Thoracic aorta (tissue), 2 donors: ENCODE data around the gene PSMB8. TPM values are rescaled to one million over a fixed set of nuclear protein-coding genes. Genes with fewer than 3 reads are reported as not detected.
"Not testable (repeated sequence)": the region's sequence is repeated elsewhere in the genome, so short reads cannot be mapped to it uniquely, and the experiment has no call there.

Source experiments
- ATAC-seq: fragments of 150-250 bp; one replicate; pipeline ENCODE4 v1.8.0; 2017; ENCODE audit warnings: low read depth; ENCODE audit not compliant: insufficient number of reproducible peaks, low FRiP score
- DNase-seq: peaks from one replicate; pipeline ENCODE4 v3.0.0-alpha.2; 2020; ENCODE audit warnings: low spot score
- H3K27ac ChIP-seq, 2 donors: fragments of 200-600 bp; sonication (generic); 1 replicate in 1 of 2; 2 replicates in 1 of 2; pipeline ENCODE4 v1.5.1; 2016; ENCODE audit warnings: mild to moderate bottlenecking in 2 of 2, moderate library complexity in 2 of 2
- H3K27me3 ChIP-seq: fragments of 200-600 bp; sonication (generic); replicated peaks from 2 replicates; pipeline ENCODE4 v1.6.0; 2016; ENCODE audit warnings: mild to moderate bottlenecking; ENCODE audit not compliant: insufficient read depth
- H3K36me3 ChIP-seq: fragments of 200-600 bp; sonication (generic); one replicate; pipeline ENCODE4 v1.5.1; 2016
- H3K4me1 ChIP-seq, 2 donors: fragments of 200-600 bp; sonication (generic); 1 replicate in 1 of 2; 2 replicates in 1 of 2; pipeline versions ENCODE4 v1.5.1 to v1.6.0; 2016; ENCODE audit warnings: low read depth in 2 of 2, mild to moderate bottlenecking in 1 of 2; ENCODE audit not compliant: control insufficient read depth in 1 of 2
- H3K4me3 ChIP-seq: fragments of 200-600 bp; sonication (generic); 2 replicates; pipeline ENCODE4 v1.5.1; 2016; ENCODE audit warnings: mild to moderate bottlenecking
- H3K9me3 ChIP-seq: fragments of 200-600 bp; sonication (generic); 2 replicates; pipeline ENCODE4 v1.5.1; 2016
- total RNA-seq, 2 donors: library from RNA; depleted of rRNA; stranded (reverse); fragments of >200 nt; gene quantifications; one replicate each; pipeline versions ENCODE4 v1.1.0 to v1.2.3, GENCODE V29; 2016
- TF ChIP-seq, protein P1 (sequence below): fragments of 200-600 bp; sonication (generic); IDR thresholded peaks from one replicate; pipeline ENCODE4 v1.5.1; 2019; ENCODE audit warnings: antibody characterized with exemption

Gene PSMB8
- total RNA-seq, 2 donors from 2014 or later, result 28.4 to 43.3 TPM

DNA sequence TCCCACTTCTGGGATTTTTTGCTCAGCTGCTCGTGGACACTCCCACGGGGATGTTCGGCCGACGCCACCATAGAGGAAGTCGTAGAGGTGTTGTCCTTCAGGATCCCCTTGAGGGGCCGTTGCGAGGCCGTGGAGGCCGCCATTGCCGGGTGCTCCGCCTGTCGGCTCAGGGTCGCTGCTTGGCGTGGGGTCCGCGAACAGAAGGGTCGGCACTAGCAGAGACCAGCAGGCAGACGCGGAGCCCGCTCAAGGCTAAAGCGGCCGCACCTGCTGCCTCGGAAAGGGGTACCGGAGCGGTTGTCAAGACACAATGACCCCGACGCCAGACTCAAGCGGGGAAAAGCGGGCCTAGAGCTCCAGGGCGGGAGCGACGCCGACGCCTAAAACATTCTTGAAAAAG lies 35.8 kb upstream of the PSMB8 start:
- no peak for ATAC-seq

DNA sequence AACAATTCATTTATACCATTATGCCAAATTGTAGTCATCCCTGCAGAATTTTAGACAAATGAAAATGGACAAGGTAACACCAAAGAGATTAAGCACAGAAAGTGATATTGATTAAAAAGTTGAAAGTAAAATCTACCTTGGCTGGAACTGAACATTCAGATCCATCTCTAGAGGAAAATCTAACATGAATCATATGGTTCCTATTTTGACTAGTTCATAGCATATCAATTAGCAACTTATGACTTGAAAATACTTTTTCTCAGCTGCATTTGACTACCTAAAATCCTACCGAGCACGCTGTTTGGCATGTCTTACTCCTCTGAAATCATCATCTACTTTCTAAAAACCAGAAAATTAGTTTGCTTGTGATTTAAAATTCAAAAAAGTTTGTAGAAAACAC lies 32.8 kb upstream of the PSMB8 start:
- Histone ChIP-seq H3K4me1 (no peaks in the 10 kb centered on the region), H3K27ac (no peak overlapping the region), H3K9me3 (no peaks in the 10 kb centered on the region), H3K27me3 (peaks cover 10% of the 10 kb centered on the region), H3K36me3 (no peaks in the 10 kb centered on the region), H3K4me3 (no peak overlapping the region)
- ATAC-seq (no peak), DNase-seq (no peak)
- TF ChIP-seq, protein P1, sequence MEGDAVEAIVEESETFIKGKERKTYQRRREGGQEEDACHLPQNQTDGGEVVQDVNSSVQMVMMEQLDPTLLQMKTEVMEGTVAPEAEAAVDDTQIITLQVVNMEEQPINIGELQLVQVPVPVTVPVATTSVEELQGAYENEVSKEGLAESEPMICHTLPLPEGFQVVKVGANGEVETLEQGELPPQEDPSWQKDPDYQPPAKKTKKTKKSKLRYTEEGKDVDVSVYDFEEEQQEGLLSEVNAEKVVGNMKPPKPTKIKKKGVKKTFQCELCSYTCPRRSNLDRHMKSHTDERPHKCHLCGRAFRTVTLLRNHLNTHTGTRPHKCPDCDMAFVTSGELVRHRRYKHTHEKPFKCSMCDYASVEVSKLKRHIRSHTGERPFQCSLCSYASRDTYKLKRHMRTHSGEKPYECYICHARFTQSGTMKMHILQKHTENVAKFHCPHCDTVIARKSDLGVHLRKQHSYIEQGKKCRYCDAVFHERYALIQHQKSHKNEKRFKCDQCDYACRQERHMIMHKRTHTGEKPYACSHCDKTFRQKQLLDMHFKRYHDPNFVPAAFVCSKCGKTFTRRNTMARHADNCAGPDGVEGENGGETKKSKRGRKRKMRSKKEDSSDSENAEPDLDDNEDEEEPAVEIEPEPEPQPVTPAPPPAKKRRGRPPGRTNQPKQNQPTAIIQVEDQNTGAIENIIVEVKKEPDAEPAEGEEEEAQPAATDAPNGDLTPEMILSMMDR, result no peak

More for the DNA sequence above, 35.8 kb upstream of the PSMB8 start:
- Histone ChIP-seq H3K27me3 (peaks cover 2% of the 10 kb centered on the region), H3K36me3 (no peaks in the 10 kb centered on the region), H3K4me1 (peaks cover 3 to 7% of the 10 kb centered on the region in 2 donors), H3K9me3 (no peaks in the 10 kb centered on the region), H3K27ac (no peak overlapping the region), H3K4me3 (no peak overlapping the region)
- DNase-seq, result no peak
- TF ChIP-seq, protein P1, result no peak

DNA sequence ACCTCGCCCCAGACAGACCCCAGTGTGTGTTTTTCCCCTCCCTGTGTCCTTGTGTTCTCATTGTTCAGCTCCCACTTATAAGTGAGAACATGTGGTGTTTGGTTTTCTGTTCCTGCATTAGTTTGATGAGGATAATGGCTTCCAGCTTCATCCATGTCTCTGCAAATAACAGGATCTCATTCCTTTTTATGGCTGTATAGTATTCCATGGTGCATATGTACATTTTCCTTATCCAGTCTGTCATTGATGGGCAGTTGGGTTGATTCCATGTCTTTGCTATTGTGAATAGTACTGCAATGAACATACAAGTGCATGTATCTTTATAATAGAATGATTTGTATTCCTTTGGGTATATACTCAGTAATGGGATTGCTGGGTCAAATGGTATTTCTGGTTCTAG lies 30.1 kb upstream of the PSMB8 start:
- not testable (repeated sequence) for H3K9me3 ChIP-seq, ATAC-seq, H3K27ac ChIP-seq, H3K36me3 ChIP-seq, H3K4me3 ChIP-seq, H3K4me1 ChIP-seq, DNase-seq
- peaks cover 10% of the 10 kb centered on the region for H3K27me3 ChIP-seq

DNA sequence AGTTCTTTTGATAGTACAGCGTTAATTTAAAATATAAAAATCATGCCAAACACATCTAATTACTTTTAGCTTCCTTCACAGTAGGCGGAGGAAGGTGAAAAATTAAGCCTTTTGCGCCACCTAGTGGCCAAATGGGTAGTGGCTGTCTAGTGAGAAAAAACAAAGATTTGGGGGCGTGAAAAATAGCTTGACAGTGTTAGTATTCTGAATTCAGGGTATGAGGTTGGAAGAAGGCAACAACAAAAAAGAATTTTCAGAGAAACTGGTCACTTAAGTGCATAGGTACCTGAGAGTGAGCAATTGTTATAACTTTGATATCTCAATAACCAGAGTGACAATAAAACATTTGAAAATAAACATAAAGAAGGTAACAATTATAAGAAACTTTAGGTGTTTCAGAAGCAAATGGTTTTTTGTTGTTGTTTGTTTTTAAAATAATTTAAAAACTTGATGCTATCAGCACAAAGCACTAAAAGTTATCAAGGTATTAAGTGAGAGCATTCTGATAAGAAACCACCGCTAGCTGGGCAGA lies 24.5 kb upstream of the PSMB8 start:
- TF ChIP-seq, protein P1, result peak; percentile 89
- no peak for DNase-seq
- H3K27me3 ChIP-seq, result no peaks in the 10 kb centered on the region

GRCh38 chr6:32867554-32868256 lies 23.9 kb upstream of the PSMB8 start:
- Histone ChIP-seq H3K27ac (no peak overlapping the region), H3K4me1 (no peaks in the 10 kb centered on the region), H3K27me3 (no peaks in the 10 kb centered on the region), H3K9me3 (no peaks in the 10 kb centered on the region), H3K36me3 (no peaks in the 10 kb centered on the region), H3K4me3 (no peak overlapping the region)
- TF ChIP-seq, protein P1, result no peak
- DNase-seq (no peak), ATAC-seq (no peak)

More for the DNA sequence above, 24.5 kb upstream of the PSMB8 start:
- ATAC-seq, result no peak
- Histone ChIP-seq H3K27ac (no peak overlapping the region), H3K4me3 (no peak overlapping the region), H3K9me3 (no peaks in the 10 kb centered on the region), H3K4me1 (no peaks in the 10 kb centered on the region), H3K36me3 (no peaks in the 10 kb centered on the region)
